HCT116 (cell line): ENCODE measurements around the gene LGR6. TPM values are rescaled to one million over a fixed set of nuclear protein-coding genes. Genes with fewer than 3 reads are reported as not detected.

Source experiments
- ATAC-seq: fragments of 200-7000 bp; cut with Tn5 transposase; 2 replicates; pipeline ENCODE4 v1.9.1; 2020; ENCODE audit warnings: mild to moderate bottlenecking, moderate library complexity
- BruUV-seq: library from RNA; stranded (reverse); fragments of 400-500 nt; replicated peaks from 2 replicates; lab custom pipeline; 2021; lab: Mats Ljungman, UMichigan
- CTCF ChIA-PET: fragments of 300-600 bp; sonication (Branson Sonifier 250); formaldehyde crosslinking; loops from one replicate; lab custom pipeline; 2021; ENCODE audit warnings: antibody characterized with exemption; lab: Charles Lee
- POLR2A ChIA-PET: fragments of 300-600, 350-600 bp; sonication (Branson Sonifier 250); formaldehyde crosslinking; loops from one replicate; lab custom pipeline; 2021; ENCODE audit warnings: antibody characterized with exemption; lab: Charles Lee
- RAD21 ChIA-PET, 2 experiments: fragments of 300-600 bp; sonication (Branson Sonifier 250); formaldehyde crosslinking; loops; one replicate each; lab custom pipeline; 2023; ENCODE audit warnings: low total read pairs in 2 of 2; ENCODE audit not compliant: uncharacterized antibody in 2 of 2, unreplicated experiment in 2 of 2, low non-redundant PET in 1 of 2; lab: Charles Lee
- DNase-seq: peaks from one replicate; pipeline ENCODE4 v3.0.0-alpha.2; 2010; ENCODE audit warnings: low read depth, low spot score
- H2AFZ ChIP-seq: fragments of 200-600 bp; shearing (Covaris generic), sonication (generic); 2 replicates; pipeline ENCODE4 v1.6.1; 2017; ENCODE audit warnings: low read depth, mixed run types, mixed read lengths, antibody characterized with exemption, low read length; ENCODE audit not compliant: poor library complexity, severe bottlenecking
- H3K27ac ChIP-seq: 2 replicates; pipeline ENCODE4 v1.5.1; 2012; ENCODE audit warnings: low read depth, low read length
- H3K27me3 ChIP-seq: fragments of 200-600 bp; sonication (generic); 2 replicates; pipeline ENCODE4 v1.6.1; 2016; ENCODE audit warnings: mixed run types, low read length, mixed read lengths; ENCODE audit not compliant: insufficient read depth
- H3K36me3 ChIP-seq, 2 experiments: fragments of 200-500 bp in 1 of 2; fragments of 200-600 bp in 1 of 2; sonication (Bioruptor generic) in 1 of 2; sonication (generic) in 1 of 2; 2 replicates each; pipeline versions ENCODE4 v1.5.1 to v1.6.1; 2014 to 2016; ENCODE audit warnings: low read length in 2 of 2, inconsistent platforms in 1 of 2, mixed read lengths in 1 of 2, mixed run types in 1 of 2; ENCODE audit not compliant: insufficient read depth in 2 of 2, control insufficient read depth in 1 of 2
- H3K4me1 ChIP-seq, 2 experiments: fragments of 200-600 bp in 1 of 2; sonication (generic) in 1 of 2; 2 replicates each; pipeline versions ENCODE4 v1.5.1 to v1.6.1; 2012 to 2017; ENCODE audit warnings: low read length in 2 of 2, inconsistent platforms in 1 of 2, mild to moderate bottlenecking in 1 of 2, mixed read lengths in 1 of 2, mixed run types in 1 of 2, moderate library complexity in 1 of 2; ENCODE audit not compliant: insufficient read depth in 2 of 2, control insufficient read depth in 1 of 2
- H3K4me2 ChIP-seq: fragments of 200-600 bp; sonication (generic); 2 replicates; pipeline ENCODE4 v1.6.1; 2017; ENCODE audit warnings: mixed run types, low read length, mixed read lengths
- H3K4me3 ChIP-seq, 2 experiments: fragments of 200-600 bp in 1 of 2; sonication (generic) in 1 of 2; replicated peaks in 1 of 2; 2 replicates each; pipeline ENCODE4 v1.5.1; 2011 to 2016; ENCODE audit warnings: low read length in 2 of 2, control low read depth in 1 of 2, low read depth in 1 of 2, mild to moderate bottlenecking in 1 of 2, mixed read lengths in 1 of 2, mixed run types in 1 of 2
- H3K79me2 ChIP-seq: fragments of 200-600 bp; sonication (generic); 2 replicates; pipeline ENCODE4 v1.6.1; 2017; ENCODE audit warnings: mild to moderate bottlenecking, mixed run types, low read length, moderate library complexity, mixed read lengths; ENCODE audit not compliant: insufficient read depth
- H3K9ac ChIP-seq: fragments of 200-600 bp; sonication (generic); 2 replicates; pipeline ENCODE4 v1.6.1; 2016; ENCODE audit warnings: low read length, mixed read lengths
- H3K9me2 ChIP-seq: fragments of 200-600 bp; sonication (generic), shearing (Covaris generic); 2 replicates; pipeline ENCODE4 v1.6.1; 2017; ENCODE audit warnings: mixed run types, mild to moderate bottlenecking, moderate library complexity; ENCODE audit not compliant: insufficient read depth
- H3K9me3 ChIP-seq, 2 experiments: fragments of 200-500 bp in 1 of 2; fragments of 200-600 bp in 1 of 2; sonication (Bioruptor generic) in 1 of 2; sonication (generic) in 1 of 2; 2 replicates each; pipeline ENCODE4 v1.6.1; 2014 to 2017; ENCODE audit warnings: low read length in 2 of 2, mixed read lengths in 2 of 2, inconsistent platforms in 1 of 2, low read depth in 1 of 2, mild to moderate bottlenecking in 1 of 2, mixed run types in 1 of 2, moderate library complexity in 1 of 2; ENCODE audit not compliant: control insufficient read depth in 1 of 2, insufficient read depth in 1 of 2
- H4K20me1 ChIP-seq: fragments of 200-600 bp; sonication (generic), shearing (Covaris generic); 2 replicates; pipeline ENCODE4 v1.6.1; 2017; ENCODE audit warnings: mixed run types, mild to moderate bottlenecking, moderate library complexity; ENCODE audit not compliant: insufficient read depth
- ATF3 ChIP-seq: IDR thresholded peaks from 2 replicates; pipeline ENCODE4 v1.6.1; 2012
- CTCF ChIP-seq, 3 experiments: fragments of 200-600 bp in 1 of 3; sonication (generic) in 1 of 3; IDR thresholded peaks in 2 of 3; conservative IDR thresholded peaks in 1 of 3; 2 replicates each; pipeline ENCODE4 v1.5.1; 2012 to 2017; ENCODE audit warnings: low read depth in 2 of 3, low read length in 2 of 3, antibody characterized with exemption in 1 of 3, borderline replicate concordance in 1 of 3, control low read depth in 1 of 3, mild to moderate bottlenecking in 1 of 3, mixed read lengths in 1 of 3, mixed run types in 1 of 3, moderate library complexity in 1 of 3; ENCODE audit not compliant: insufficient read depth in 1 of 3
- POLR2AphosphoS5 ChIP-seq: IDR thresholded peaks from 2 replicates; pipeline ENCODE4 v1.6.1; 2011; ENCODE audit warnings: mild to moderate bottlenecking, low read depth, low read length, moderate library complexity
- RAD21 ChIP-seq: IDR thresholded peaks from 2 replicates; pipeline ENCODE4 v1.6.1; 2012; ENCODE audit warnings: low read depth, mild to moderate bottlenecking
- intact Hi-C: fragments of 100-400 bp; cut with micrococcal nuclease; formaldehyde crosslinking; loops from 2 replicates; pipeline ENCODE4 v1.10.0; 2022
- total RNA-seq: library from RNA; stranded (reverse); gene quantifications from one replicate; pipeline ENCODE4 v1.2.1, GENCODE V29; 2021; ENCODE audit not compliant: unreplicated experiment

The LGR6 gene
- total RNA-seq, 1 experiment from 2014 or later: 0.20 TPM

GRCh38 chr1:202272103-202272845 is 78.7 kb downstream of the LGR6 start (continued):
- TF ChIP-seq POLR2AphosphoS5: no peak
- TF ChIP-seq, all 23 proteins: peak for 0

- DNase-seq: peak; percentile 22
- ChIA-PET CTCF (interaction anchor here (0.7 to 1.3 kb wide), 10 partner anchors 10 to 445 kb away, joined by 3 to 7 read pairs (median 3); no protein-coding TSS in a partner anchor), POLR2A (no interaction called here), RAD21 (interaction anchor here in 1 of 2 experiments (0.9 to 1.1 kb wide), 2 partner anchors 35 to 82 kb away, joined by 3 read pairs; no protein-coding TSS in a partner anchor)
- no peak overlapping the region for H3K4me3 ChIP-seq
- BruUV-seq: no TSS peak
- no peaks in the 10 kb centered on the region for H3K9me2 ChIP-seq
- H3K27ac ChIP-seq: no peak overlapping the region
- H3K27me3 ChIP-seq: peaks cover 25% of the 10 kb centered on the region
- H3K4me1 ChIP-seq: no peaks in the 10 kb centered on the region
- peak; percentile 91 for ATAC-seq
- no peak overlapping the region for H2AFZ ChIP-seq
- no peaks in the 10 kb centered on the region for H3K9me3 ChIP-seq
- intact Hi-C loops: loop anchor here (1.0 to 5.0 kb wide), 2 partner anchors 37 to 41 kb away; no protein-coding TSS in a partner anchor
- TF ChIP-seq POLR2AphosphoS5: no peak
- peak; percentile 51 to 73 (median 69); a peak in 5 of 6 replicates for TF ChIP-seq CTCF (IDR thresholded peaks at IDR 0.05 in 2 of 3, conservative IDR thresholded peaks at IDR 0.05 in 1 of 3; ENCODE audit: borderline replicate concordance in 1 of 3, insufficient read depth in 1 of 3, low read depth in 2 of 3, low read length in 2 of 3)
- no peak for TF ChIP-seq ATF3
- TF ChIP-seq RAD21: peak; percentile 68
- no peaks in the 10 kb centered on the region for H3K36me3 ChIP-seq
- H3K79me2 ChIP-seq: no peaks in the 10 kb centered on the region
- H3K9ac ChIP-seq: no peak overlapping the region
- H3K4me2 ChIP-seq: no peak overlapping the region
- H4K20me1 ChIP-seq: no peaks in the 10 kb centered on the region
Measured at GRCh38 chr1:202274611-202275010, 81.0 kb downstream of the LGR6 start.
